ENCODE data around the gene GTSF1L.

DNA sequence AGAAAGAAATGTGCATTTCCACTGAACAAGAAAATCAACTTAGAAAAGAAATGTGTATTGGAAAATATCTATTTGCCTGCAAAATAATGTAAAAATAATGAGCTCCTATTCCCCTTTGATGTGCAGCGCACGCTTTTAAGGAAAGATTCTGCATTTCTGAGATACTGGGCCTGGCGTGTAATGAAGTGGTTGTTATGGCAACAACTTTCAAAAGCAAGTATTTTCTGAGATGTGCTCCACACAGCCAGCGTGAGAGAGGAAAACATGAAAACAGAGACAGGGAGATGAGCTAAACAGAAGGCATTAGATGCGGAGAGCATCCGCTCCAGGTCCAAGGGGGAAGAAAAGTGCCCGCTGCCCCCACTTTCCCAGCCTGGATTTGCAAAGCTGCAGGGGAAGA, 39.1 kb upstream of the GTSF1L start:
- TF ChIP-seq, protein P1, sequence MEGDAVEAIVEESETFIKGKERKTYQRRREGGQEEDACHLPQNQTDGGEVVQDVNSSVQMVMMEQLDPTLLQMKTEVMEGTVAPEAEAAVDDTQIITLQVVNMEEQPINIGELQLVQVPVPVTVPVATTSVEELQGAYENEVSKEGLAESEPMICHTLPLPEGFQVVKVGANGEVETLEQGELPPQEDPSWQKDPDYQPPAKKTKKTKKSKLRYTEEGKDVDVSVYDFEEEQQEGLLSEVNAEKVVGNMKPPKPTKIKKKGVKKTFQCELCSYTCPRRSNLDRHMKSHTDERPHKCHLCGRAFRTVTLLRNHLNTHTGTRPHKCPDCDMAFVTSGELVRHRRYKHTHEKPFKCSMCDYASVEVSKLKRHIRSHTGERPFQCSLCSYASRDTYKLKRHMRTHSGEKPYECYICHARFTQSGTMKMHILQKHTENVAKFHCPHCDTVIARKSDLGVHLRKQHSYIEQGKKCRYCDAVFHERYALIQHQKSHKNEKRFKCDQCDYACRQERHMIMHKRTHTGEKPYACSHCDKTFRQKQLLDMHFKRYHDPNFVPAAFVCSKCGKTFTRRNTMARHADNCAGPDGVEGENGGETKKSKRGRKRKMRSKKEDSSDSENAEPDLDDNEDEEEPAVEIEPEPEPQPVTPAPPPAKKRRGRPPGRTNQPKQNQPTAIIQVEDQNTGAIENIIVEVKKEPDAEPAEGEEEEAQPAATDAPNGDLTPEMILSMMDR (IDR thresholded peaks at IDR 0.05), result no peak
- no peak for TF ChIP-seq POLR2A (IDR thresholded peaks at IDR 0.05)

All from heart left ventricle (tissue), 13 donors.